ENCODE results near the gene CLEC4G. TPM values are rescaled to one million over a fixed set of nuclear protein-coding genes. Genes with fewer than 3 reads are reported as not detected.
A peak's percentile ranks its signal among the peaks of the same experiment; 100 is the strongest.

Gene CLEC4G
- total RNA-seq, 3 donors from 2014 or later (not counting 1 experiment from before 2014, with no cell fraction given): not detected

DNA sequence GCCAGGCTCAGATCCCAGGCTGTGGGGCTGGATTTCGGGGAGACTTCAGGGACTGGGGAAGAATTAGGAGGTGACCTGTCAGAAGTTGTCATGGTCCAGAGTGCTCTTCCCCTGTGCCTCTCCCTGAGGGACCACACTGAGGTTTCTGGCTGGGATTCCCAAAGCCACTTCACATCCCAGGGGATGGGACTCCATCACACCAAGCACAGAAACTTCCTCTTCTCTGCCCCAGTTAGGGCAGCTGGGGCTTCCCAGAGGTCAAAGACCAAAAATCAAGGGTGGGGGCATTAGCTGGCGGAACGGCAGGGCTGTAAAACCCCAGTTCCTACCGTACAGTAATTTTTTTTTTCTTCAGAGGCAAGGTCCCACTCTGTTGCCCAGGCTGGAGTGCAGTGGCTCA, 37.4 kb downstream of the CLEC4G start:
- H3K4me1 Mint-ChIP-seq: no peaks in the 10 kb centered on the region
- H3K36me3 Mint-ChIP-seq: no peaks in the 10 kb centered on the region
- Histone ChIP-seq H3K4me3 (ENCODE audit: low read length) (no peak overlapping the region), H3K36me3 (ENCODE audit: control insufficient read depth, insufficient read depth, low read length) (no peaks in the 10 kb centered on the region), H3K27me3 (ENCODE audit: control insufficient read depth, insufficient read depth, low read length) (no peaks in the 10 kb centered on the region), H3K4me1 (ENCODE audit: control insufficient read depth, insufficient read depth, low read length) (peaks cover 47% of the 10 kb centered on the region), H3K9me3 (ENCODE audit: control insufficient read depth, insufficient read depth, low read length) (peaks cover 40% of the 10 kb centered on the region), H3K27ac (ENCODE audit: low read length) (no peak overlapping the region)
- WGBS (ENCODE audit: insufficient coverage): 64% methylated on average over 4 of the region's 4 CpGs
- H3K4me3 Mint-ChIP-seq: no peak overlapping the region
- TF ChIP-seq CTCF (IDR thresholded peaks at IDR 0.05): no peak
- no peak for ATAC-seq
- DNase-seq: no peak
- H3K9me3 Mint-ChIP-seq: no peaks in the 10 kb centered on the region
- H3K27me3 Mint-ChIP-seq (ENCODE audit: low read depth in 2 of 2): peaks cover 6 to 12% of the 10 kb centered on the region in 2 donors
- no peak overlapping the region for H3K27ac Mint-ChIP-seq
- intact Hi-C loops (cut with micrococcal nuclease): loop anchor here (5.0 kb wide), 1 partner anchor 502 kb away; no protein-coding TSS in a partner anchor

- H3K4me1 ChIP-seq (ENCODE audit: control insufficient read depth, insufficient read depth, low read length): peaks cover 49% of the 10 kb centered on the region
- H3K27me3 ChIP-seq (ENCODE audit: control insufficient read depth, insufficient read depth, low read length): no peaks in the 10 kb centered on the region
- intact Hi-C loops (cut with micrococcal nuclease): loop anchor here (5.0 kb wide), 1 partner anchor 500 kb away; no protein-coding TSS in a partner anchor
- 23% methylated on average over 13 of the region's 13 CpGs for WGBS (ENCODE audit: insufficient coverage)
- H3K9me3 ChIP-seq (ENCODE audit: control insufficient read depth, insufficient read depth, low read length): peaks cover 40% of the 10 kb centered on the region
- H3K9me3 Mint-ChIP-seq: no peaks in the 10 kb centered on the region
- H3K27me3 Mint-ChIP-seq (ENCODE audit: low read depth in 2 of 2): peaks cover 0 to 2% of the 10 kb centered on the region in 2 donors
- H3K4me3 ChIP-seq (ENCODE audit: low read length): no peak overlapping the region
- peak overlapping the region; percentile 81 for H3K27ac ChIP-seq (ENCODE audit: low read length)
- TF ChIP-seq CTCF (IDR thresholded peaks at IDR 0.05): no peak
- H3K36me3 Mint-ChIP-seq: no peaks in the 10 kb centered on the region
- no peaks in the 10 kb centered on the region for H3K4me1 Mint-ChIP-seq
- DNase-seq (peak; percentile 46 to 79), ATAC-seq (peak; percentile 24 to 71 (median 67))
- H3K36me3 ChIP-seq (ENCODE audit: control insufficient read depth, insufficient read depth, low read length): no peaks in the 10 kb centered on the region
- H3K4me3 Mint-ChIP-seq: no peak overlapping the region
- H3K27ac Mint-ChIP-seq: no peak overlapping the region
Measured at GRCh38 chr19:7692417-7693088, 39.4 kb downstream of the CLEC4G start.

DNA sequence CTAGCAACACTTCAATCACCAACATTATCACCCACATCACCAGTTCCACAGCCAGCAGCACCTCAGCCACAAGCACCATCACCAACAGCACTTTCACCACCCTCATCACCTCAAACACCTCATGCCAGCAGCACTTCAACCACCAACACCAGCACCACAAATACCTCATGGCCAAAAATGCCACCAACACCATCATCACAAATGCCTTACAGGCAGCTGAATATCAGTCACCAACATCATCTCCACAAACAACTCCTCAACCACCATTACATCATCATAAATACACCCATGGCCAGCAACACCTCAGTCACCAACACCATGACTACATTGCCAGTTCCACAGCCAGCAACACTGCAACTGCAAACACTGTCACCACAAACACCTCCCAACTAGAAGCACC, 40.4 kb downstream of the CLEC4G start:
- Mint-ChIP-seq H3K4me1 (no peaks in the 10 kb centered on the region), H3K4me3 (no peak overlapping the region), H3K36me3 (no peaks in the 10 kb centered on the region), H3K9me3 (no peaks in the 10 kb centered on the region), H3K27ac (no peak overlapping the region), H3K27me3 (ENCODE audit: low read depth in 2 of 2) (peaks cover 0 to under 1% of the 10 kb centered on the region in 2 donors)
- no peak overlapping the region for H3K4me3 ChIP-seq (ENCODE audit: low read length)
- no peak for TF ChIP-seq CTCF (IDR thresholded peaks at IDR 0.05)
- intact Hi-C loops (cut with micrococcal nuclease): loop anchor here (2.0 to 5.0 kb wide), 2 partner anchors 115 to 499 kb away; no protein-coding TSS in a partner anchor
- ATAC-seq: peak; percentile 35 to 49 (median 35)
- H3K36me3 ChIP-seq (ENCODE audit: control insufficient read depth, insufficient read depth, low read length): no peaks in the 10 kb centered on the region
- H3K9me3 ChIP-seq (ENCODE audit: control insufficient read depth, insufficient read depth, low read length): peaks cover 40% of the 10 kb centered on the region
- no peaks in the 10 kb centered on the region for H3K27me3 ChIP-seq (ENCODE audit: control insufficient read depth, insufficient read depth, low read length)
- peak; percentile 52 to 72 for DNase-seq
- peaks cover 49% of the 10 kb centered on the region for H3K4me1 ChIP-seq (ENCODE audit: control insufficient read depth, insufficient read depth, low read length)
- H3K27ac ChIP-seq (ENCODE audit: low read length): peak overlapping the region; percentile 81

Measured in natural killer cell (primary cell).